HepG2 (cell line): Measurements from ENCODE around the gene ZNF638. TPM values are rescaled to one million over a fixed set of nuclear protein-coding genes. Genes with fewer than 3 reads are reported as not detected.

Experiments
- GPN1 ChIP-seq: sonication (generic); formaldehyde crosslinking; IDR thresholded peaks from 2 replicates; pipeline ENCODE4 v1.5.1; 2020; ENCODE audit warnings: missing genetic modification reagents, borderline replicate concordance
- JDP2 ChIP-seq: sonication (generic); formaldehyde crosslinking; IDR thresholded peaks from 2 replicates; pipeline ENCODE4 v1.8.1; 2022; ENCODE audit warnings: missing genetic modification reagents, borderline replicate concordance
- MATR3 ChIP-seq: sonication (generic); formaldehyde crosslinking; IDR thresholded peaks from 2 replicates; pipeline ENCODE4 v1.4.0; 2020; ENCODE audit warnings: missing genetic modification reagents
- MED8 ChIP-seq: sonication (generic); formaldehyde crosslinking; IDR thresholded peaks from 2 replicates; pipeline ENCODE4 v1.8.1; 2023; ENCODE audit warnings: mild to moderate bottlenecking, missing genetic modification reagents; ENCODE audit not compliant: insufficient replicate concordance
- NR0B2 ChIP-seq: sonication (generic); formaldehyde crosslinking; IDR thresholded peaks from 2 replicates; pipeline ENCODE4 v1.4.0; 2020; ENCODE audit warnings: mild to moderate bottlenecking, missing genetic modification reagents
- PAWR ChIP-seq: sonication (generic); formaldehyde crosslinking; IDR thresholded peaks from 2 replicates; pipeline ENCODE4 v1.4.0; 2020; ENCODE audit warnings: missing genetic modification reagents, mild to moderate bottlenecking, borderline replicate concordance
- RORA ChIP-seq: sonication (generic); formaldehyde crosslinking; IDR thresholded peaks from 2 replicates; pipeline ENCODE4 v1.5.0; 2020; ENCODE audit warnings: mild to moderate bottlenecking, missing genetic modification reagents, moderate library complexity
- SOX6 ChIP-seq, 2 experiments: fragments of 450-650 bp in 1 of 2; sonication (generic) in 1 of 2; formaldehyde crosslinking in 1 of 2; IDR thresholded peaks; 2 replicates each; pipeline versions ENCODE4 v1.4.0 to v1.6.1; 2017 to 2020; ENCODE audit warnings: antibody characterized with exemption in 1 of 2, mild to moderate bottlenecking in 1 of 2, missing genetic modification reagents in 1 of 2
- TMF1 ChIP-seq: sonication (generic); formaldehyde crosslinking; IDR thresholded peaks from 2 replicates; pipeline ENCODE4 v1.8.1; 2022; ENCODE audit warnings: low read depth, missing genetic modification reagents
- TOPORS ChIP-seq: sonication (generic); formaldehyde crosslinking; IDR thresholded peaks from 2 replicates; pipeline ENCODE4 v1.8.0; 2023; ENCODE audit warnings: mild to moderate bottlenecking, missing genetic modification reagents
- ZFAT ChIP-seq: sonication (generic); formaldehyde crosslinking; conservative IDR thresholded peaks from 2 replicates; pipeline ENCODE4 v1.8.1; 2023; ENCODE audit warnings: missing genetic modification reagents, inconsistent platforms
- ZMYM3 ChIP-seq: sonication (generic); formaldehyde crosslinking; IDR thresholded peaks from 2 replicates; pipeline ENCODE4 v1.5.1; 2020; ENCODE audit warnings: mild to moderate bottlenecking, missing genetic modification reagents
- ZNF333 ChIP-seq: sonication (generic); formaldehyde crosslinking; IDR thresholded peaks from 2 replicates; pipeline ENCODE4 v1.4.0; 2020; ENCODE audit warnings: mild to moderate bottlenecking, missing genetic modification reagents, borderline replicate concordance
- ZNF362 ChIP-seq: sonication (generic); formaldehyde crosslinking; IDR thresholded peaks from 2 replicates; pipeline ENCODE4 v1.4.0; 2020; ENCODE audit warnings: missing genetic modification reagents, mild to moderate bottlenecking, borderline replicate concordance
- ZNF441 ChIP-seq: sonication (generic); formaldehyde crosslinking; IDR thresholded peaks from 2 replicates; pipeline ENCODE4 v1.7.0; 2021; ENCODE audit warnings: missing genetic modification reagents, borderline replicate concordance
- ZNF556 ChIP-seq: sonication (generic); formaldehyde crosslinking; IDR thresholded peaks from 2 replicates; pipeline ENCODE4 v1.4.0; 2020; ENCODE audit warnings: mild to moderate bottlenecking, missing genetic modification reagents, borderline replicate concordance
- ZNF580 ChIP-seq: IDR thresholded peaks from 2 replicates; pipeline ENCODE4 v1.6.1; 2016; ENCODE audit warnings: low read depth, borderline replicate concordance
- ZNF660 ChIP-seq: sonication (generic); formaldehyde crosslinking; IDR thresholded peaks from 2 replicates; pipeline ENCODE4 v1.5.1; 2020; ENCODE audit warnings: mild to moderate bottlenecking, low read depth, missing genetic modification reagents, borderline replicate concordance
- ZNF784 ChIP-seq: sonication (generic); formaldehyde crosslinking; IDR thresholded peaks from 2 replicates; pipeline ENCODE4 v1.5.1; 2020; ENCODE audit warnings: missing genetic modification reagents, mild to moderate bottlenecking, borderline replicate concordance
- ZNF878 ChIP-seq: sonication (generic); formaldehyde crosslinking; IDR thresholded peaks from 2 replicates; pipeline ENCODE4 v1.8.1; 2023; ENCODE audit warnings: mild to moderate bottlenecking, missing genetic modification reagents, moderate library complexity
- ZSCAN29 ChIP-seq: sonication (generic); formaldehyde crosslinking; conservative IDR thresholded peaks from 2 replicates; pipeline ENCODE4 v1.4.0; 2020; ENCODE audit warnings: mild to moderate bottlenecking, missing genetic modification reagents
- polyA plus RNA-seq, 8 experiments: library from polyadenylated mRNA; depleted of rRNA in 3 of 8; stranded (reverse) in 7 of 8; unstranded in 1 of 8; fragments of >200 nt; fragmentation: Illumina TruSeq in 4 of 8; extraction: Trizol in 4 of 8; gene quantifications; 2 replicates each; pipeline versions ENCODE4 v1.2.1 to v1.2.3, GENCODE V29; 2011 to 2016; ENCODE audit warnings: low read depth in 4 of 8, missing spikeins in 1 of 8, mixed read lengths in 1 of 8; ENCODE audit not compliant: insufficient read depth in 1 of 8
- total RNA-seq, 5 experiments: library from RNA; depleted of rRNA; stranded (reverse); fragments of >200 nt; fragmentation: Illumina TruSeq; extraction: Trizol; gene quantifications; 2 replicates each; pipeline ENCODE4 v1.2.3, GENCODE V29; 2016; ENCODE audit warnings: low read depth in 1 of 5
- TF ChIP-seq, protein P1 (sequence below): sonication (generic); formaldehyde crosslinking; IDR thresholded peaks from 2 replicates; pipeline ENCODE4 v1.5.0; 2020; ENCODE audit warnings: mild to moderate bottlenecking, missing genetic modification reagents

The ZNF638 gene
- total and polyA plus RNA-seq, 2 of the 13 experiments (the other 11 are each of a cell fraction or from before 2014, with no cell fraction given) = 92.7 to 144 TPM

GRCh38 chr2:71331581-71332434 is at the start of gene ZNF638 (continued):
- no peak; the same call in 1 of the 2 replicates for TF ChIP-seq PAWR (CRISPR knock-in tag)
- TF ChIP-seq, protein P1, sequence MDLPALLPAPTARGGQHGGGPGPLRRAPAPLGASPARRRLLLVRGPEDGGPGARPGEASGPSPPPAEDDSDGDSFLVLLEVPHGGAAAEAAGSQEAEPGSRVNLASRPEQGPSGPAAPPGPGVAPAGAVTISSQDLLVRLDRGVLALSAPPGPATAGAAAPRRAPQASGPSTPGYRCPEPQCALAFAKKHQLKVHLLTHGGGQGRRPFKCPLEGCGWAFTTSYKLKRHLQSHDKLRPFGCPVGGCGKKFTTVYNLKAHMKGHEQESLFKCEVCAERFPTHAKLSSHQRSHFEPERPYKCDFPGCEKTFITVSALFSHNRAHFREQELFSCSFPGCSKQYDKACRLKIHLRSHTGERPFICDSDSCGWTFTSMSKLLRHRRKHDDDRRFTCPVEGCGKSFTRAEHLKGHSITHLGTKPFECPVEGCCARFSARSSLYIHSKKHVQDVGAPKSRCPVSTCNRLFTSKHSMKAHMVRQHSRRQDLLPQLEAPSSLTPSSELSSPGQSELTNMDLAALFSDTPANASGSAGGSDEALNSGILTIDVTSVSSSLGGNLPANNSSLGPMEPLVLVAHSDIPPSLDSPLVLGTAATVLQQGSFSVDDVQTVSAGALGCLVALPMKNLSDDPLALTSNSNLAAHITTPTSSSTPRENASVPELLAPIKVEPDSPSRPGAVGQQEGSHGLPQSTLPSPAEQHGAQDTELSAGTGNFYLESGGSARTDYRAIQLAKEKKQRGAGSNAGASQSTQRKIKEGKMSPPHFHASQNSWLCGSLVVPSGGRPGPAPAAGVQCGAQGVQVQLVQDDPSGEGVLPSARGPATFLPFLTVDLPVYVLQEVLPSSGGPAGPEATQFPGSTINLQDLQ (CRISPR knock-in tag) = peak; percentile 18; the same call in 1 of the 2 replicates
- TF ChIP-seq MED8 (CRISPR knock-in tag) = no peak
- peak; percentile 63; the same call in 1 of the 2 replicates for TF ChIP-seq ZNF580 (CRISPR knock-in tag)
- peak; percentile 70; the same call in 1 of the 2 replicates for TF ChIP-seq NR0B2 (CRISPR knock-in tag)
- TF ChIP-seq ZNF441 (CRISPR knock-in tag) = peak; percentile 57; the same call in 1 of the 2 replicates
- TF ChIP-seq ZNF784 (CRISPR knock-in tag) = 0 out of 2 replicates have a peak, but pooled peaks have one; percentile 80
- peak; percentile 86; the same call in 1 of the 2 replicates for TF ChIP-seq ZMYM3 (CRISPR knock-in tag)
- no peak for TF ChIP-seq ZNF878 (CRISPR knock-in tag)
- TF ChIP-seq ZNF333 (CRISPR knock-in tag) = no peak
- no peak; the same call in 1 of the 2 replicates for TF ChIP-seq ZSCAN29
- no peak for TF ChIP-seq GPN1
- no peak; the same call in 1 of the 2 replicates for TF ChIP-seq JDP2 (CRISPR knock-in tag)
- no peak; the same call in 1 of the 2 replicates for TF ChIP-seq TMF1
- no peak for TF ChIP-seq MATR3 (CRISPR knock-in tag)
- TF ChIP-seq ZNF556 (CRISPR knock-in tag) = 0 out of 2 replicates have a peak, but pooled peaks have one; percentile 41
- no peak for TF ChIP-seq SOX6 (IDR thresholded peaks at IDR 0.05)
- TF ChIP-seq SOX6 (CRISPR knock-in tag; IDR thresholded peaks at IDR 0.05) = peak; percentile 54
- peak; percentile 95; the same call in 1 of the 2 replicates for TF ChIP-seq TOPORS (CRISPR knock-in tag)
- TF ChIP-seq ZNF362 (CRISPR knock-in tag) = peak; percentile 59
- TF ChIP-seq RORA (CRISPR knock-in tag) = no peak
- TF ChIP-seq ZNF660 = peak; percentile 70; the same call in 1 of the 2 replicates
- TF ChIP-seq ZFAT (CRISPR knock-in tag) = no peak
